Left ventricle myocardium inferior (tissue), 1 donor: ENCODE data around the gene CFAP73. TPM values are rescaled to one million over a fixed set of nuclear protein-coding genes. Genes with fewer than 3 reads are reported as not detected.

ENCODE experiments used
- DNase-seq: peaks from one replicate; pipeline ENCODE4 v3.0.0-alpha.2; 2020
- H3K27ac ChIP-seq: fragments of 200-600 bp; replicated peaks from 2 replicates; pipeline ENCODE4 v1.8.0; 2021
- H3K27me3 ChIP-seq: fragments of 200-600 bp; 2 replicates; pipeline ENCODE4 v1.8.0; 2021; ENCODE audit warnings: low read depth
- H3K36me3 ChIP-seq: fragments of 200-600 bp; 2 replicates; pipeline ENCODE4 v1.8.0; 2021
- H3K4me1 ChIP-seq: fragments of 200-600 bp; 2 replicates; pipeline ENCODE4 v1.8.0; 2021
- H3K4me3 ChIP-seq: fragments of 200-600 bp; 2 replicates; pipeline ENCODE4 v1.8.0; 2021; ENCODE audit warnings: mild to moderate bottlenecking, moderate library complexity
- H3K9me3 ChIP-seq: fragments of 200-600 bp; replicated peaks from 2 replicates; pipeline ENCODE4 v1.8.0; 2021
- CTCF ChIP-seq: fragments of 200-600 bp; IDR thresholded peaks from 2 replicates; pipeline ENCODE4 v1.8.0; 2021; ENCODE audit warnings: antibody characterized with exemption, mild to moderate bottlenecking, borderline replicate concordance
- intact Hi-C: fragments of 100-400 bp; cut with micrococcal nuclease; formaldehyde crosslinking; loops from one replicate; pipeline ENCODE4 v1.11.0; 2022
- total RNA-seq: library from RNA; stranded (reverse); fragmentation: NEBNext Ultra II Directional; extraction: Animal tissue kit (Norgen Biotek cat#: 25700); gene quantifications from one replicate; pipeline ENCODE4 v1.2.1, GENCODE V29; 2021
- donor health status: DM: no; HTN: yes; CAD: no; lungs with severe emphysema.

The CFAP73 gene
- total RNA-seq, 1 donor from 2014 or later: not detected

- Histone ChIP-seq H3K27me3 (no peaks in the 10 kb centered on the region), H3K36me3 (peaks cover 100% of the 10 kb centered on the region), H3K27ac (no peak overlapping the region), H3K9me3 (no peaks in the 10 kb centered on the region), H3K4me1 (peaks cover 8% of the 10 kb centered on the region), H3K4me3 (no peak overlapping the region)
- TF ChIP-seq CTCF: no peak
- no peak for DNase-seq
- intact Hi-C loops: no loop called here
Observed at GRCh38 chr12:113164014-113164413, 14.5 kb downstream of the CFAP73 start.

DNA sequence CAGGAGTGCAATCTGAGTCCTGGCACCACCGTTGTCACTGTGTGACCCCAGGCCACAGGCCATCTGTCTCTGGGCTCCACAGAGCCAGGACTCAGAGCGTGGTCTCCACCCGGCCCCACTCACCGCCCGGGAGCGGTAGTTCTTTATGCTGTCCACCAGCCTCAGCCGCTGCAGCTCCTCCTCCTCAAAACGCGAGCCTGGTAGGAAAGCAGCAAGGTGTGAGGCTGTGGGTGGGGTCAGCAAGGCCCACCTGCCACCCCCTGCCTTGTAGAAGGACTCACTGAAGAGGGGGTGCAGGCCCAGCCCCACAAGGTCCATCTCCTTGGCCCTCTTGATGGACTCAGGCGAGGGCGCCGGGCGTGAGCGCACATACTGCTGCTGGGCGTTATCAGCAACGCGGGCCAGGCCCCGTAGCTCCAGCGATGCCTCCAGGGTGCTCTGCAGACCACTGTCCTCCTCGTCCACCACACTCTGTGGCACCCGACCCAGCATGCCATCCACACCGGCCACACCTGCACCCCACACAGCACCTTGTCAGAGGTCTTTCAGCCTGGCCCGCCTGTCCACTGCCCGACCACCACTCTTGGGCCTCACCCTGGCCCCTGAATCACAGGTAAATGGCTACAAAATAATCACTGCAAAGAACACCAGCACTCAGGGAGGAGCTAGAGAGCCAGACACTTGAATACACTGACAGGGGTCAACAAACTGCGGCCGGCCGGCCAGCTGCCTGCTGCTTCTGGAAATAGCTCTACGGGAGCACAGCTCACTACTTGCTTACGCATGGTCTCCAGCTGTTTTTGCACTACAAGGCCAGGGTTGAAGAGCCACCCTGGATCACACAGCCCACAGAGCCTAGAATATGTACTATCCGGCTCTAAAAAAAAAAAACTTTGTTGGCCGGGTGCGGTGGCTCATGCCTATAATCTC, 16.3 kb downstream of the CFAP73 start:
- Histone ChIP-seq H3K4me3 (no peak overlapping the region), H3K36me3 (peaks cover 100% of the 10 kb centered on the region)
- DNase-seq: no peak

DNA sequence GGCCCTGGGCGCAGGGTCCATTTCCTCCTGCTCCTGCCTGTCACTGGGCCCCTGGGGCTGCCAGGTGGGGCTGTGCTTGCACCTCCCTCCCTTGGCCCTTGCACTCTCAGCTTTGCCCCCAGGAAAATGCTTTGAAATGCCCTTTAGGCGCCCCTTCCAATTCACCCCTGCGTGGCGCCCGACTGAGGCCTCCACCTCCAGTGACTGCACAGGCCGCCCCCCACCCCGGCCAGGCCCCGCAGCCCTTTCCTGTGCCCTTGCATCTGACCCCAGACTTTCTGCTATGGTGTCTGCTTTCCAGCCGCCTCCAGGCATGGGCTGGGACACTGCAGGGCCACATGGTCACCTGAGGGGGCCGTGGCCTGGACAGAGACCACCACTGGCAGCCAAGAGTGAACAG, 18.3 kb downstream of the CFAP73 start:
- no peak overlapping the region for H3K4me3 ChIP-seq
- H3K36me3 ChIP-seq: peaks cover 100% of the 10 kb centered on the region
- TF ChIP-seq CTCF: no peak
- no peak overlapping the region for H3K27ac ChIP-seq
- intact Hi-C loops: no loop called here
- H3K9me3 ChIP-seq: no peaks in the 10 kb centered on the region
- no peak for DNase-seq
- H3K27me3 ChIP-seq: no peaks in the 10 kb centered on the region
- H3K4me1 ChIP-seq: no peaks in the 10 kb centered on the region

More for the DNA sequence above, 16.3 kb downstream of the CFAP73 start:
- no peak for TF ChIP-seq CTCF
- intact Hi-C loops: no loop called here
- Histone ChIP-seq H3K4me1 (peaks cover 8% of the 10 kb centered on the region), H3K27ac (no peak overlapping the region), H3K27me3 (no peaks in the 10 kb centered on the region), H3K9me3 (no peaks in the 10 kb centered on the region)

- Histone ChIP-seq H3K4me3 (no peak overlapping the region), H3K36me3 (peaks cover 100% of the 10 kb centered on the region), H3K9me3 (no peaks in the 10 kb centered on the region), H3K27me3 (no peaks in the 10 kb centered on the region), H3K27ac (no peak overlapping the region), H3K4me1 (no peaks in the 10 kb centered on the region)
- intact Hi-C loops: loop anchor here (10.0 kb wide), 1 partner anchor 125 kb away; no protein-coding TSS in a partner anchor
- no peak for DNase-seq
- TF ChIP-seq CTCF: no peak
Observed at GRCh38 chr12:113169697-113170096, 20.2 kb downstream of the CFAP73 start.

GRCh38 chr12:113170457-113170856, 20.9 kb downstream of the CFAP73 start:
- no peak for DNase-seq
- no peak for TF ChIP-seq CTCF
- Histone ChIP-seq H3K9me3 (no peaks in the 10 kb centered on the region), H3K36me3 (peaks cover 100% of the 10 kb centered on the region), H3K27ac (no peak overlapping the region), H3K27me3 (no peaks in the 10 kb centered on the region), H3K4me3 (no peak overlapping the region), H3K4me1 (no peaks in the 10 kb centered on the region)
- intact Hi-C loops: loop anchor here (10.0 kb wide), 1 partner anchor 126 kb away; no protein-coding TSS in a partner anchor
